Ramos (cell line): ENCODE measurements around the gene IFNA5.

ENCODE experiments used
- in situ Hi-C: fragments of 300-500 bp; cut with MboI; formaldehyde crosslinking; loops from one replicate; pipeline ENCODE4 v1.14.3; 2022; ENCODE audit warnings: low sequenced_read_pairs; ENCODE audit not compliant: unreplicated experiment

Gene IFNA5

GRCh38 chr9:21305213-21305612 is at the start of gene IFNA5:
IFNA5 (minus strand) TSS chr9:21305313; CDS start chr9:21305256, 57 bp downstream.
- in situ Hi-C loops, result no loop called here

GRCh38 chr9:21350787-21351186 is 45.7 kb upstream of the IFNA5 start, which contains the start of gene IFNA6:
IFNA6 (minus strand) TSS chr9:21350887; CDS start chr9:21350887, 0 bp downstream.
- in situ Hi-C loops, result no loop called here

DNA sequence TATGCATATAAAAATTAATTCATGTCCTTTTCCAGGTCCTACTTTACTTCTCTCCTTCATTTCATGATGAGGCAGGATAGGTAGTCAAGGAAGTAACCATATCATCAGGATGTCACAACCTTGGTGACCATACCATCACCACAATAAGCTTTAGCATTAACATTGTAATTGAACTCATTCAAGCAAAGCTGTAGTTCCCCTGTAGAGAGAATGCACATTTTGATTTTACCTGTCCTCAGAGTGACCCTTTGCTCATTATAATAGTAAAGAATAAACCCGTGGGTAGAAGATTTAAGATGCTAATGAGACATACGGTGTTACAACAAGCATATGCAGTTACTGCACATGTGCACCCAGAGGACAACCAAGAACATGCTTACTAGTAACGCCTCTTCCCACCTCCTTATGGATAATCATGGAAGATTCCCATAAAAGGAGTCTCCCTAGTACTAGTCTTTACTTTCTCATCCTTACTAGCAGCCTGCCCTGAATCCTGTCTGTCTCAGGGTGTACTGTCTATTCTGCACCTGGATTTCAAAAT is 43.4 kb upstream of the IFNA5 start:
- in situ Hi-C loops, result no loop called here

- in situ Hi-C loops, result no loop called here
Observed at GRCh38 chr9:21340735-21341134, 35.6 kb upstream of the IFNA5 start.

GRCh38 chr9:21336457-21336856 is 31.3 kb upstream of the IFNA5 start:
- in situ Hi-C loops, result no loop called here

- in situ Hi-C loops, result no loop called here
Observed at GRCh38 chr9:21334701-21335632, 29.9 kb upstream of the IFNA5 start, which contains the start of gene KLHL9. KLHL9 (minus strand) TSS chr9:21335404; CDS start chr9:21334859, 545 bp downstream.

GRCh38 chr9:21333226-21333625 is 28.1 kb upstream of the IFNA5 start:
- in situ Hi-C loops, result no loop called here

- in situ Hi-C loops, result no loop called here
Observed at GRCh38 chr9:21331676-21332402, 26.7 kb upstream of the IFNA5 start.

DNA sequence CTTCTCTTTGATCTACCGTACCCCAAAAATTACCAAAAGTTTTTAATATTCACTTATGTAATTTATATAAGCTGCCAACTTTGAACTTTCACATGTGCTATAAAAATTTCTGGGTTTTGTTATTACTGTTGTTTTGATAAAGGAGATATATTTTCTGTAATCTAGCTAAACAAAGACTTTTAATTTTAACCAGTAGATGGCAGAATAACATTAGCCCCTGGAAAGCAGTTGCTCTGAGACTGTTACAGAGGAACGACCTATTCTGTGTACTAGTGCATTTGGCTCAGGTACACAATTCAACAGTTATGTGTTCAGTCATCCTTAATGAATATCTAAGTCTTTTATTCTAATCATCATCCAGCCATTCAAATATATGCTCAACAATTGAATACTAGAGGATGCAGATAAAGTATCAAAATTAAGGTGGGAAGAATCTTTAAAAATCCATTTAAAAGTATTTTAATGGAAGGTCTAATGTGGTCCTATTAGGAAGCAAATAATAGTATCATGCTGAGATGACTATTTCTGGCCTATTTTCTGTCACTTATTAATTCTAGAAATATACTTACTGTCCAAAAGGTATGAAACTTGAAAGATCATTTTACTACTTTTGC is 21.5 kb upstream of the IFNA5 start:
- in situ Hi-C loops, result loop anchor here (10.0 kb wide), 1 partner anchor 468 kb away; no protein-coding TSS in a partner anchor

GRCh38 chr9:21324047-21324446 is 18.9 kb upstream of the IFNA5 start:
- in situ Hi-C loops, result loop anchor here (10.0 kb wide), 1 partner anchor 471 kb away; no protein-coding TSS in a partner anchor

DNA sequence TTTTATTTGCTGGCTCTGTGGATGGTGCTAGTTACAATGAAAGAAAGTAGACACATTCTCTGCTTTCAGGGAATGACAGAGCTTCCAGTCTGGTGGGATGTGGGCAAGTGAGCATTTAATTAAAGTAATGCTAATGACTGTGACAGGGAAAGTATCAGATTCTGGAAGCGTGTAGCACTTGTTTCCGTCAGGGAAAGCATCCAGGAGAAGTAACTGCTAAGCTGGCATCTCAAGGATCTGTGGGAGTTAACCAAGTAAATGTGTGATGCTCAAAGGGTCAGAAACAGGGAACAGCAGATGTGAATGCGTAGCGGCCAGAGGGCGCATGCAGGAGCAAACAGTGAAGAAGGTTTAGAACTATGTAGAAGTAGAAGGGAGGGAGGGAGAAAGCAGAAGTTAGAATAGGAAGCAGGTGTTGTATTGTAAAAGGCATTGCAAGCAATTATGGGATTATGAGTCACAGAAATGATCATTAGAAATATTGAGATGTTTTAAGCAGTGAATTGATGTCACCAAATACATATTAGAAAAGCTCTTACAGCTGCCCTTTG is 17.9 kb upstream of the IFNA5 start:
- in situ Hi-C loops, result loop anchor here (10.0 kb wide), 1 partner anchor 472 kb away; no protein-coding TSS in a partner anchor

- in situ Hi-C loops, result loop anchor here (10.0 kb wide), 1 partner anchor 474 kb away; no protein-coding TSS in a partner anchor
Observed at GRCh38 chr9:21320465-21320864, 15.4 kb upstream of the IFNA5 start.

- in situ Hi-C loops, result no loop called here
Observed at GRCh38 chr9:21317956-21318923, 13.1 kb upstream of the IFNA5 start.

- in situ Hi-C loops, result no loop called here
Observed at GRCh38 chr9:21316860-21317259, 11.7 kb upstream of the IFNA5 start.

DNA sequence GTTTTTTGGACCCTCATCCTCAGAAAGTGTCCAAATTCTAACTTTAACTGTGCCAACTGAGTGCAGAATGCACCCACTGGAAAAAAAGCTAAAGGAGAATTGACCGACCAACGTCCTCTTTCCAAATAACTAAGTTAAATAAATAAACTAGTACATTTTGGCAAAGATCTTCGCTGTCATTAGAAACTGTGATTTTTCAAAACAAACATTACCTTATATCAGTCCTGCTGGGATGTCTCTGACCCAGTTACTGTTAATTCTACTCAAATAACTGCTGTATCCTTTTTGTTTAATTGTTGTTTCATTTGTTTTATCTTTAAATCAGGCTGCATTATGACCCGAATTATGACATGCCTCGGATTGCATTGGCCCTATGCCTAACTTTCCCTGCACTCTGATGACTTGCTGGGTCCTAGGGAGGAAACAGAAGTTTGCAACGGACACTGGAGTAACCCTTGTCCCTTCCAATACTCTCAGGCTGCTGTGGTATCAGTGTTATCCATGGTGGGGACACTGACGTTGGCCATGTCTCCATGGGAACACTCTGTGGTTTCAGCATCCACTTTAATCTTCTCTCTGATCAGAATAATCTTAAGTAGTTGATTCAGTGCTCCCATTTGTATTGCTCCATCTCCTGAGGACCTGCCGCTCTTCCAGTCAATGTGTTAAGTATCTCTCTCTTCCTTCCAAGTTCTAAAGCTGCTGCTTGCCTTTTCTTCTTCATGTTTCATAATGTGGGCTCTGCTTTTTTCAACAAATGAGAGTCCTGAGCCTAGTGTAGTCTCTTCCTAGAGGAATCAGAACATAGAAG is 11.1 kb upstream of the IFNA5 start:
- in situ Hi-C loops, result no loop called here

DNA sequence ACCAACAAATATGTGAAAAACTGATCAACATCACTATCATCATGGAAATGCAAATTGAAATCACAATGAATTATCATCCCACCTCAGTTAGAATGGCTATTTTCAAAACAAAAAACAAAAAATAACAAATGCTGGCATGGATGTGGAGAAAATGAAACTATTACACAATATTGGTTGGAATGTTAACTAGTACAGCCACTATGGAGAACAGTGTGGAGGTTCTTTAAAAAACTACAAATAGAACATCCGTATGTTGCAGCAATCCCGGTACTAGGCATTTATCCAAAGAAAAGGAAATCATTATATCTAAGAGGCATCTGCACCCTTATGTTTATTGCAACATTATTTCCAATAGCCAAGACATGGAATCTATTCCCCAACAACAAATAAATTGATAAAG is 9.0 kb upstream of the IFNA5 start:
- in situ Hi-C loops, result no loop called here

- in situ Hi-C loops, result no loop called here
Observed at GRCh38 chr9:21311889-21312288, 6.8 kb upstream of the IFNA5 start.

DNA sequence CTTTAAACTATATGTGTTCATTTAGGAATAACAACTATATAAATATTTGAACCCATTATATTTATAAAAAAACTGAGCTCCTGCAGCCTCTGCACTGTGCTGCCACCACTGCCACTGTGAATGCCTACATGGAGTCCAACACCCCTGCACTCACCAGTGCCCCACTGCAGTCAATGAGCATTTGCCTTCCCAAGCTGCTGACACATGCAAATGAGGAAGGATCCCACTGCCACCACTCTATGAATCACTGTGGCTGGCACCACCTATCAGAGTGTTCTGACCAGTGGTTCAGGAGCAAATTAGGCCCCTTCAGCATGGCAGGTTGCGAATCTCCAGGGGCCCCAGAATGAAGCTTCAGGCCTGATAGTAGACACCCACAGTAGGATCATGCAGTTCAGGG is 9.1 kb downstream of the IFNA5 start:
- in situ Hi-C loops, result no loop called here
